Measurements from ENCODE around the gene GOLGA3. TPM values are rescaled to one million over a fixed set of nuclear protein-coding genes. Genes with fewer than 3 reads are reported as not detected.
A peak's percentile ranks its signal among the peaks of the same experiment; 100 is the strongest.
"Not testable (repeated sequence)": the region's sequence is repeated elsewhere in the genome, so short reads cannot be mapped to it uniquely, and the experiment has no call there.

The GOLGA3 gene
- total and polyA plus RNA-seq, 8 donors, result 12.6 to 44.5 (median 30.2) TPM

- no peaks in the 10 kb centered on the region for H3K27me3 ChIP-seq
- no peak for TF ChIP-seq CTCF (IDR thresholded peaks at IDR 0.05)
- WGBS, 2 donors, result 91 to 92% methylated on average over 24 of the region's 24 CpGs
- H3K27ac ChIP-seq, result no peak overlapping the region
- peaks cover 3 to 83% (median 36%) of the 10 kb centered on the region in 3 donors for H3K36me3 ChIP-seq
- intact Hi-C loops (cut with DNase I), result no loop called here
- FAIRE-seq (no peak), ATAC-seq (no peak), DNase-seq (no peak)
- no peaks in the 10 kb centered on the region for H3K4me1 ChIP-seq
- H3K4me3 ChIP-seq, result no peak overlapping the region
- no peaks in the 10 kb centered on the region for H3K9me3 ChIP-seq
Observed at GRCh38 chr12:132797820-132798570, 30.7 kb downstream of the GOLGA3 start.

DNA sequence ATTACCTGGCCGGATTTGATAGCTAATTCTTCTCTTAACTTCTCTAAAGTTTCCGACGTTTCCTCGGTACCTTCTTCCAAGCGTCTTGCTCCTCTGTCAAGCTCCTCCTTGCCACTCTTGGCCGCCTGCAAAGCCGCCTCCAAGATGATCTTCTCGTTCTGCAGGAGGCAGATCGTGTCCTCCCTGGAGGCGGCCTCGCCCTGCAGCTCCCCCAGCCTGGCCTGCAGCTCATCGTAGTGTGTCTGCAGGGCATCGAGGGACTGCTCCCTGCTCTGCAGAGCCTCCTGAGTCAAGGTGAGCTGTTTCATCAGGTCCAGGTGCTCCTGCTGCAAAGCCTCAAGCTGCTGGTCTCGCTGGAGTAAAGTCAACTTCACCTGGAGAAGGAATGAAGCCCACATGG is 32.8 kb downstream of the GOLGA3 start:
- TF ChIP-seq CTCF (IDR thresholded peaks at IDR 0.05), result no peak
- 95 to 96% methylated on average over 14 of the region's 14 CpGs for WGBS, 2 donors
- H3K27ac ChIP-seq, result no peak overlapping the region
- FAIRE-seq, result no peak
- no peaks in the 10 kb centered on the region for H3K9me3 ChIP-seq
- H3K36me3 ChIP-seq, result peaks cover 3 to 74% (median 26%) of the 10 kb centered on the region in 3 donors
- intact Hi-C loops (cut with DNase I), result no loop called here
- DNase-seq, result no peak
- no peaks in the 10 kb centered on the region for H3K4me1 ChIP-seq
- H3K4me3 ChIP-seq, result no peak overlapping the region
- no peaks in the 10 kb centered on the region for H3K27me3 ChIP-seq
- no peak for ATAC-seq

DNA sequence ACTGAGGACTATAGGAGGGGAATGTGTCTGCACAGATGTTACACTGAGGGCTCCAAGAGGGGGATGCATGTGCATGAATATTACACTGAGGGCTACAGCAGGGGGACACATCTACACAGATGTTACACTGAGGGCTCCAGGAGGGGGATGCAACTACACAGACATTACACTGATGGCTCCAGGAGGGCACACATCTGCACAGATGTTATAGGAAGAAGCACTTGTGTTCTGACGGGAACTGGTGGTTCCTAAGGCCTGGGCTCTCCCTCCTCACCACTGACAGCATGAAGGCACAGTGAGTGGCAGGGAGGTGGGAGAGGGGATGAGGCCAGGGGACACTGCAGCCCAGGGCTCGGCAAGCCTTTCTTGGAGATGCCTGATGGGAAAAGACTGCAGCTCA is 36.7 kb downstream of the GOLGA3 start:
- H3K27me3 ChIP-seq, FAIRE-seq: not testable (repeated sequence)
- H3K36me3 ChIP-seq, result peaks cover 3 to 57% (median 24%) of the 10 kb centered on the region in 3 donors

DNA sequence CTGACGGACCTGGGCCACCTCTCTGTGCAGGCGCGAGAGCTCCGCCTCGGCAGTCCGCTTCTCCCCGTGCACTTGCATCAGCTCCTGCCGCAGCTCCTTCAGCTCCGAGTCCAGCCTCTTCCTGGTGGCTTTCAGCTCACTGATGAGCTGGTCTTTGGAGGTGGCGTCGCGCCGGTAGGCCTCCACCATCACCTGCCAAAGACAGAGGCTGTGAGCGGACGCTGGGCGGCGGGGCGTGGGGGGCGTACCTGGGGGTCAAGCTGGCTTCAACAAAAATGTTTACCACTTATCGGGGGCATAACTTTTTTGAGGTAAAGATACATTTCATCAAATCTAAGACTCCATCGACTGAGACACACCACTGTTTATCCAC is 39.6 kb downstream of the GOLGA3 start:
- ATAC-seq (no peak), FAIRE-seq (no peak), DNase-seq (no peak)
- Histone ChIP-seq H3K27ac (no peak overlapping the region), H3K27me3 (no peaks in the 10 kb centered on the region), H3K4me3 (no peak overlapping the region), H3K9me3 (no peaks in the 10 kb centered on the region), H3K36me3 (peaks cover 0 to 55% (median 24%) of the 10 kb centered on the region in 3 donors), H3K4me1 (no peaks in the 10 kb centered on the region)
- intact Hi-C loops (cut with DNase I), result no loop called here
- no peak for TF ChIP-seq CTCF (IDR thresholded peaks at IDR 0.05)
- WGBS, 2 donors, result 95 to 96% methylated on average over 21 of the region's 21 CpGs

More for the DNA sequence above, 36.7 kb downstream of the GOLGA3 start:
- 92 to 97% methylated on average over 2 of the region's 2 CpGs for WGBS, 2 donors
- intact Hi-C loops (cut with DNase I); H3K27ac ChIP-seq; H3K4me1 ChIP-seq; DNase-seq; H3K9me3 ChIP-seq; ATAC-seq; H3K4me3 ChIP-seq: not testable (repeated sequence)

DNA sequence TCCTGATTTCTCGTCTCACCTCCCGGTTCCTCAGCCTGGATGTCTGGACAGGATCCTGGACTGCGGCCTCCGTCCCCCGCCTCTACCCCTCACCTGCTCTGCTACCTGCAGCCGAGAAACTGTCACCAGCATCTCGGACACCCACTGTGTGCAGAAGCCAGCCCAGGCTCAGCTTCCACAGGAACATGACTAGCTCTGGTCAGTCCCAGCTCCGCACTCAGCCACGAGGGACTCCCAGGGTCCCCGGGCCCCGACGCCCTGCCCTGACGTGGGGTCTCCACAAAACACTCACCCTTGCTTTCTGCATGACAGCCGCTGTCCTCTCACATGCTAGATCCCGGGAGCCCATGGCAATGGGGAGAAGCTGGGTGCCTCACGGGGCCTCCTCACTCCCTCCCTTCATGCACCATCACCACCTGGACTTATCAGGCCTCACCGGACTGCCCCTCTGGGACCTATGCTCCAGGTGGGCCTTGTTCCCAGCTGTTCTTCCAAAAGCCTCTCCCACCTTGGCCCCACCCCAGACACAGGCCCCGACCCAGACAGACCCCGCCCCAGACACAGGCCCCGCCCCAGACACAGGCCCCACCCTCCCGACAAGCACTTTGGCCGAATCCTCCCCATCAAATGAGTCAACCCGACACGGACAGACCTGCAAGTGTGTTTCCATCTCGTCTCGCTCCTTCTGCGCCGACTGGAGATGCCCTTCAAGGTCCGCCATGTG is 40.1 kb downstream of the GOLGA3 start:
- intact Hi-C loops (cut with DNase I), result no loop called here
- Histone ChIP-seq H3K4me1 (no peaks in the 10 kb centered on the region), H3K36me3 (peaks cover 0 to 55% (median 29%) of the 10 kb centered on the region in 3 donors), H3K9me3 (no peaks in the 10 kb centered on the region), H3K4me3 (no peak overlapping the region), H3K27ac (no peak overlapping the region), H3K27me3 (no peaks in the 10 kb centered on the region)
- no peak for TF ChIP-seq CTCF (IDR thresholded peaks at IDR 0.05)
- ATAC-seq (peak in 1 of 4 donors; percentile 19), DNase-seq (no peak), FAIRE-seq (no peak)
- WGBS, 2 donors, result 94 to 95% methylated on average over 29 of the region's 29 CpGs

Data from pancreas (tissue), 10 donors.